ENCODE results near the gene DZIP1L.

DZIP1L gene

DNA sequence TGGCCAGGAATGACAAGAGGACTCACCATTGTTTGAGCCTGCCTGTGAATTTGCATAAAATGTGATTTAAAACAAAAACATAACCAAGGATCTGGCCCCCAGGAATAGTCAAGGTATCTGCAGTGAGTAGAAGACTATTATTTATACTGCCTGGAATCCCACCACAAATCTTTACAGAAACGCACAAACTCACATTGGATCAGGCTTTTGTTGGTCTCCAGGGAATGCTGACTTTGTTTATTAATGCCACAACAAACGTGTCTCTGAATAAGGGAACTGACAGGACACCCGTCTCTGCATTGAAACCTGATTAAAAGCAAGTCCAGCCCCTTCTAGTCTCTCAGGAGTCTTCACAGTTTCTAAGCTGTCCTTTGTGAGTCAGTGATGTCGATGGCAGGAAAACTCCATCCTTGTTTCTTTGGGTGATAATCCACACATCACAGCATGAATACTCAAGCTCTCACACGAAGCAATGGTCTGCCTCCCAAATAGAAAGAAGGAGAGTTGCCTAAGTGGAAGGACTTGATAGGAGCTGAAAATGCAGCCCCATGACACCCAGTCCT lies 67.7 kb downstream of the DZIP1L start:
- Histone ChIP-seq H3K27me3 (ENCODE audit: insufficient read depth, low read length) (no peaks in the 10 kb centered on the region), H3K9me3 (ENCODE audit: insufficient read depth, low read depth, low read length) (no peaks in the 10 kb centered on the region), H3K27ac (ENCODE audit: low read depth, low read length) (peak overlapping the region; percentile 36; the same call in 1 of the 2 replicates), H3K4me1 (ENCODE audit: insufficient read depth, low read length) (peaks cover 16% of the 10 kb centered on the region), H3K4me3 (ENCODE audit: low read length) (no peak overlapping the region), H3K9ac (ENCODE audit: low read depth, low read length) (no peak overlapping the region), H3K36me3 (ENCODE audit: insufficient read depth, low read length) (no peaks in the 10 kb centered on the region)
- 42% methylated on average over 4 of the region's 5 CpGs for WGBS

DNA sequence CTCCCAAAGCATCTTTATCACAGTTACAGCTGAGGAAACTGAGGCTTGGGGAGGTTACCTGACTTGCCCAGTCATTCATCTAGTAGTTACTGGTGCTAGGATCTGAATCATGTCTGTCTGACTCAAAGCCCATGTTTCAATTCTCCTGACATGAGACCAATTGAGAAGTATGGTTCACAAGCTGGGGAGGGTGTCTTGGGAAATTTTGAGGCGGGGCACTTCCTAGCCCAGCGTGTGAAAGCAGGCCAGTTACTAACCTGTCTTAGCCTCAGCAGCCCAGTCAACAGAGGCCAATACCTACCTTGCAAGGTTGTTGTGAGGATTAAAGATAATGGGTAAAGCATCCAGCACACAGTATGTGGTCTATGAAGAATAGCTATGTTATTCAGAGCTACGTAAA lies 68.5 kb downstream of the DZIP1L start:
- H3K9me3 ChIP-seq (ENCODE audit: insufficient read depth, low read depth, low read length), result no peaks in the 10 kb centered on the region
- no peaks in the 10 kb centered on the region for H3K36me3 ChIP-seq (ENCODE audit: insufficient read depth, low read length)
- peaks cover 16% of the 10 kb centered on the region for H3K4me1 ChIP-seq (ENCODE audit: insufficient read depth, low read length)
- 42% methylated on average over 3 of the region's 3 CpGs for WGBS
- no peaks in the 10 kb centered on the region for H3K27me3 ChIP-seq (ENCODE audit: insufficient read depth, low read length)
- no peak overlapping the region; the same call in 1 of the 2 replicates for H3K27ac ChIP-seq (ENCODE audit: low read depth, low read length)
- no peak overlapping the region for H3K4me3 ChIP-seq (ENCODE audit: low read length)
- H3K9ac ChIP-seq (ENCODE audit: low read depth, low read length), result no peak overlapping the region

DNA sequence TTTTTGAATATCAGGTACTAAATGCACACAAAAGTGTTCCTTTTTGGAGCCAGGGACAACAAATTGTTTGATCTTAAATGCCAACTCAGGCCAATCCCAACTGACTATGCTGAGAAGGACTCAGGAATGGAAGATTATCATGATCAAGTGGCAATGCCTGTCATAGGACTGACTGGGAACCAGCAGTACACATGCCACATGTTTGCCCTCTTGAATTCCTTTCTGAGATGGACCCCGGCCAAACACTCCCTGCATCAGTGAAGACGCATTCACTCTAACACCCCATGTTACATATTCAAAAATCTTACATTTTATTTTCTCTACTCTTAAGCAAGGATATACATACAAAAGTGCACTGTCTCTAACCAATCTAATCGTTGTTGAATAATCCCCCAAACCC lies 69.3 kb downstream of the DZIP1L start:
- Histone ChIP-seq H3K27ac (ENCODE audit: low read depth, low read length) (no peak overlapping the region), H3K4me1 (ENCODE audit: insufficient read depth, low read length) (peaks cover 16% of the 10 kb centered on the region), H3K4me3 (ENCODE audit: low read length) (no peak overlapping the region), H3K27me3 (ENCODE audit: insufficient read depth, low read length) (no peaks in the 10 kb centered on the region), H3K9me3 (ENCODE audit: insufficient read depth, low read depth, low read length) (no peaks in the 10 kb centered on the region), H3K9ac (ENCODE audit: low read depth, low read length) (no peak overlapping the region), H3K36me3 (ENCODE audit: insufficient read depth, low read length) (no peaks in the 10 kb centered on the region)
- WGBS, result 91% methylated on average over 3 of the region's 3 CpGs

DNA sequence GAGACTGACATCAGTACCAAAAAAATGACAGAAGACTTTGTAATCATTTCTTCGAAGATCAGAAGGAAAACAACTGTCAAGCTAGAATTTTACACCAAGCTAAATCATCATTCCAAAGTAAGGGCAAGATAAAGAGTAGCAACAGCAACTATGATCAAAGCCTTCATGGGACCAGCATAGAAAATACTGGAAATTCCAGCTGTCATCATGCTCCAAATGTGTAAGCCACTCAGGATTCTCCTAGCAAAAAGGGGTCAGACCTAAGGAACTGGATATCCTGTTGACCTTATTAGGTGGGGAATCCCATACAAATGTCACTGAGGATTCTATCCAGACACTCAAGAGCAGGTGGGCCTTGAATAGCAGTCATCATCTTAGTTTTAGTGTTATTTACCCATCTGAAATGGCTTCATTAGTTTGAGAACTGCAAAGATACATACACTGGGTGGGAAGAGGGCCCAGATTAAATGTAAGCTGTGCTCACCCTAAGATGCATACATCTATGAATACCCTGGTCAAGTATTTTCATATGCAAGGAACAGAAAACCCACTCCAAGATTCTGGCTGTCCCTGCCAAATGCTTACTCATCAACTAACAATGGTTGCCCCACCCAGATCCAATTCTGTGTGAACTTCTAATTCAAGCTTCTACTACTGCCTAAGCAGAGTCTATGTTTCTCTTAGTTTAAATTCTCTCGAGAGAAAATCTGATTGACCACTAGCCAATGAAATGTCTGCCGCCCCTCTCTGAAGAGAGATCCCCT lies 72.0 kb downstream of the DZIP1L start:
- Histone ChIP-seq H3K9me3 (ENCODE audit: insufficient read depth, low read depth, low read length) (no peaks in the 10 kb centered on the region), H3K27ac (ENCODE audit: low read depth, low read length) (no peak overlapping the region), H3K4me1 (ENCODE audit: insufficient read depth, low read length) (peaks cover 16% of the 10 kb centered on the region), H3K4me3 (ENCODE audit: low read length) (no peak overlapping the region), H3K27me3 (ENCODE audit: insufficient read depth, low read length) (no peaks in the 10 kb centered on the region), H3K9ac (ENCODE audit: low read depth, low read length) (no peak overlapping the region), H3K36me3 (ENCODE audit: insufficient read depth, low read length) (no peaks in the 10 kb centered on the region)
- WGBS, result 93% methylated on average over 3 of the region's 3 CpGs

DNA sequence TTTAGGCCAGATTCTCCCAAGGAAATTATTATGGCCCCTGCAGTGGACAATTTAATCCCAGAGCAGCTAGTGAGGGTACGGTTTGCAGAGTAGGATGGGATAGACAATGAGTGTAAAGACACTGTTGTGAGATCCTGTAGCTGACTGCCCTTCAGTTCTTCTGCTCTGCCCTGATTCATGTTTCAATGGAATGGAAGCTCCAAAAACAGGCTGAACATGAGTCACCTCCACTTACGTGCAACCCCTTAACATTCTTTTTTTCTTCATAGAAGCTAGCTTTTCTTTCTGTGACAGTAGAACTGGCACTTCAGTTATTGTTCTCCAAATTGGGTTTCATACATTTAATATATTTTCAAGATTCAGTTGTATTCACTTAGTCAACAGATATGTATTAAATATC lies 73.4 kb downstream of the DZIP1L start:
- 94% methylated on average over 2 of the region's 2 CpGs for WGBS
- H3K27ac ChIP-seq (ENCODE audit: low read depth, low read length), result no peak overlapping the region
- no peaks in the 10 kb centered on the region for H3K27me3 ChIP-seq (ENCODE audit: insufficient read depth, low read length)
- H3K4me1 ChIP-seq (ENCODE audit: insufficient read depth, low read length), result peaks cover 7% of the 10 kb centered on the region
- H3K36me3 ChIP-seq (ENCODE audit: insufficient read depth, low read length), result no peaks in the 10 kb centered on the region
- H3K9me3 ChIP-seq (ENCODE audit: insufficient read depth, low read depth, low read length), result no peaks in the 10 kb centered on the region
- H3K9ac ChIP-seq (ENCODE audit: low read depth, low read length), result no peak overlapping the region
- no peak overlapping the region for H3K4me3 ChIP-seq (ENCODE audit: low read length)

DNA sequence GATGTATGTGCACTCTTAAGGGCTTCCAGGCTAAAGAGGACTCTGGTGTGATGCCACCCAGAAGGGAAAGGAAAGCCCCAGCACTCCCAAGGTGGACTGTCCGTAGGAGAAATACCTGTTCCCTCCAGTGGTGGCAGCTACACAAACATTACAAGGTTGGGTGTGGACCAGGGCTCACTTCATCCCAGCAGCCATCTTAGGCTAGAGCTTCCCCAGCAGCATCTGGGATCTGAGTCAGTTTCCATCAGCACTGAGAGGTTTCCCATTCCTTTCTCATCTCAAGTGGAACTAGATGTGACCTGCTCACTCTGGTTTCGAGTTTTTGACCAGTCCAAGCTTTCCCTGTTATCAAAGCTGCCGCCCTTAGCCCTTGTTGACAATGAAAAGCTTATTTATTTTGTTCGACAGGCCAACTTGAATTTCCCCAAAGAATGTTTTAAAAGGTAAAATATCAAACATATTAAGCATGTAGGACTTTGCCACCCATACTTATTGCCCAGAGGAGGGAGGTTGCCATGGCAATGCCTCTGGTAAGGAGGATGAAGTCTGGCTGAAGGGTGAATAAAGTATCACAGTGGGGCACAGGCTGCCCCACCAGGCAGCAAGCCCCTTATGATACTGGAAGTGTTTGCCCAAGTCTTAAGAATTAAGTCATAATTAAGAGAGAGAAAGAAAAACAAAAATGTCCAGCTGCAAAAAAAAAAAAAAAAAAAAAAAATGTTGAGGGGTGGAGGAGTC lies 76.5 kb downstream of the DZIP1L start:
- Histone ChIP-seq H3K27me3 (ENCODE audit: insufficient read depth, low read length) (no peaks in the 10 kb centered on the region), H3K9ac (ENCODE audit: low read depth, low read length) (no peak overlapping the region)
- 94% methylated on average over 4 of the region's 4 CpGs for WGBS

DNA sequence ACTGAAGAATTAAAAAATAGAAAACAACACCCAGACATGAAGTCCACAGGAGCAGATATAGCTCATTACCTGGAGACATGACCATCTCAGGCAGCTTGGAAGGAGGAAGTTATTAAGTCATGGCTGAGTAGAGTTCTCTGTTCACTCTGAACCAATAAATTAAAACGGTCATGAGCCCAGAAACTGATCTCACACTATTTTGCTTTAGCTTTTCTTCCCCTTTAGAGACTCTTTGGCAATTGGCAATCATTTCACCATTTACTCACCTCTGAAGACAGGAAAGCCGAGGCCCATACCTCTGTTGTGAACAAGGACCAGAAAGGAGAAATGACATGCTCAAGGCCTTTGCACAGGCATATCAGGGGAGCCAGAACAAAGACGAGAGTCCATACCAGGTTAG lies 78.8 kb downstream of the DZIP1L start:
- Histone ChIP-seq H3K4me1 (ENCODE audit: insufficient read depth, low read length) (no peaks in the 10 kb centered on the region), H3K9me3 (ENCODE audit: insufficient read depth, low read depth, low read length) (no peaks in the 10 kb centered on the region), H3K9ac (ENCODE audit: low read depth, low read length) (no peak overlapping the region), H3K4me3 (ENCODE audit: low read length) (no peak overlapping the region), H3K27me3 (ENCODE audit: insufficient read depth, low read length) (no peaks in the 10 kb centered on the region), H3K27ac (ENCODE audit: low read depth, low read length) (no peak overlapping the region), H3K36me3 (ENCODE audit: insufficient read depth, low read length) (no peaks in the 10 kb centered on the region)
- WGBS, result 86% methylated on average over 3 of the region's 3 CpGs

More for the DNA sequence above, 76.5 kb downstream of the DZIP1L start:
- H3K4me3 ChIP-seq (ENCODE audit: low read length), result no peak overlapping the region
- H3K27ac ChIP-seq (ENCODE audit: low read depth, low read length), result no peak overlapping the region
- no peaks in the 10 kb centered on the region for H3K36me3 ChIP-seq (ENCODE audit: insufficient read depth, low read length)
- no peaks in the 10 kb centered on the region for H3K9me3 ChIP-seq (ENCODE audit: insufficient read depth, low read depth, low read length)
- H3K4me1 ChIP-seq (ENCODE audit: insufficient read depth, low read length), result no peaks in the 10 kb centered on the region

DNA sequence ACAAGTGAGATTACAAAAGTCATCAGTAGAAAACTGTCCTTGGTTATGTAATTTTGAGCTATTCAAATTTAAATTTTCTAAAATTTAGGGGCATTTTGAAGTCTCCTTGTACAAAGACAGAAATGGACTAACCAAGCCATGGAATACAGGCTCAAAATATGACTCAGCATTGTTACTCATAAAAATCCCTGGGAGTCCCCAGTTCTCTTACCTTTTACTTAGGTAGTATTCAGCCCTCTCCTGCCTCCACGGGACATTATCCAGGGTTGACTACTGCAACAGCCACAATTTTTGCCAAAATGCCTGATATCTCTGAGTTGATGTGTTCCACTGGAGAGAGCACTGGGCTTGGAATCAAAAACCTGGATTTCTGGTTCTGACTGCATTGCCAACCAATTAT lies 80.5 kb downstream of the DZIP1L start:
- no peak overlapping the region for H3K27ac ChIP-seq (ENCODE audit: low read depth, low read length)
- H3K4me1 ChIP-seq (ENCODE audit: insufficient read depth, low read length), result no peaks in the 10 kb centered on the region
- H3K27me3 ChIP-seq (ENCODE audit: insufficient read depth, low read length), result no peaks in the 10 kb centered on the region
- no peak overlapping the region for H3K9ac ChIP-seq (ENCODE audit: low read depth, low read length)
- WGBS, result 84% methylated on average over 1 of the region's 1 CpG
- H3K9me3 ChIP-seq (ENCODE audit: insufficient read depth, low read depth, low read length), result no peaks in the 10 kb centered on the region
- H3K4me3 ChIP-seq (ENCODE audit: low read length), result no peak overlapping the region
- H3K36me3 ChIP-seq (ENCODE audit: insufficient read depth, low read length), result no peaks in the 10 kb centered on the region

DNA sequence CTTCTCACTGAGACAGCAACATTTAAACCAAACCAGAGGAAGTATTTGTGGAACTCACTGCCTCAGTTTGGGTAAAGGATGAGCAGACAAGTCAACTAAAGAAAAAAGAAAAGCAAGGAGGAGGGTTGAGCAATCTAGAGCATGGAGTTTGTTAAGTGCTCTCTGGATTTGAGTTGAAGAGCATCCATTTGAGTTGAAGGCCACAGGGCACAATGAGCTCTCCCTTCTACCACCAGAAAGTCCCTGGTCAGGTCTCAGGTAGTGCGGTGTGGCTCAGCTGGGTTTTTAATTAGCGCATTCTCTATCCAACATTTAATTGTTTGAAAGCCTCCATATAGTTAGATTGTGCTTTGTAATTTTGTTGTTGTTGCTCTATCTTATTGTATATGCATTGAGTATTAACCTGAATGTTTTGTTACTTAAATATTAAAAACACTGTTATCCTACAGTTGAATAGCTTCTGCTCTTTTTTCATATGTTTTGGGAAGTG lies 82.2 kb downstream of the DZIP1L start:
- H3K36me3 ChIP-seq (ENCODE audit: insufficient read depth, low read length), result no peaks in the 10 kb centered on the region
- H3K9ac ChIP-seq (ENCODE audit: low read depth, low read length), result no peak overlapping the region
- no peaks in the 10 kb centered on the region for H3K4me1 ChIP-seq (ENCODE audit: insufficient read depth, low read length)
- H3K9me3 ChIP-seq (ENCODE audit: insufficient read depth, low read depth, low read length), result no peaks in the 10 kb centered on the region
- WGBS, result 100% methylated on average over 2 of the region's 2 CpGs
- no peaks in the 10 kb centered on the region for H3K27me3 ChIP-seq (ENCODE audit: insufficient read depth, low read length)
- no peak overlapping the region for H3K4me3 ChIP-seq (ENCODE audit: low read length)
- H3K27ac ChIP-seq (ENCODE audit: low read depth, low read length), result no peak overlapping the region

DNA sequence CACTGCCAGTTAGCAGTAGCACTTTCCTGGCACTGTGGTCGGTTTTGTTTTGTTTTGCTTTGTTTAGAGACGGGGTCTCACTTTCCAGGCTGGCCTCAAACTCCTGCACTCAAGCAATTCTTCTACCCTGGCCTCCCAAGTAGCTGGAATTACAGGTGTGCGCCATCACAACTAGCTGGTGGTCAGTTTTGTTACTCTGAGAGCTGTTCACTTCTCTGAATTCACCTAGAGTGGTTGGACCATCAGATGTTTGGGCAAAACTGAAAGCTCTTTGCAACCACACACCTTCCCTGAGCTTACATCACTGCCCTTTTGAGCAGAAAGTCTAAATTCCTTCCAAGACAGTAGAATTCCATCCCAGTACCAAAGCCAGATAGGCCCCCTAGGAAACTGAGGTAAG lies 82.8 kb downstream of the DZIP1L start:
- 91% methylated on average over 3 of the region's 3 CpGs for WGBS
- no peaks in the 10 kb centered on the region for H3K36me3 ChIP-seq (ENCODE audit: insufficient read depth, low read length)
- H3K9me3 ChIP-seq (ENCODE audit: insufficient read depth, low read depth, low read length), result no peaks in the 10 kb centered on the region

DNA sequence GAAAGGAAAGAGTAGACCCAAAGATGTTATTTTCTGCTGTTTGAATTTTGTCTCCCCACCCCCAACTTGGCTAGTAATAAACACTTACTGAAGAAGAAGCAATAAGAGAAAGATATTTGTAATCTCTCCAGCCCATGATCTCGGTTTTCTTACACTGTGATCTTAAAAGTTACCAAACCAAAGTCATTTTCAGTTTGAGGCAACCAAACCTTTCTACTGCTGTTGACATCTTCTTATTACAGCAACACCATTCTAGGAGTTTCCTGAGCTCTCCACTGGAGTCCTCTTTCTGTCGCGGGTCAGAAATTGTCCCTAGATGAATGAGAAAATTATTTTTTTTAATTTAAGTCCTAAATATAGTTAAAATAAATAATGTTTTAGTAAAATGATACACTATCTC lies 83.9 kb downstream of the DZIP1L start:
- Histone ChIP-seq H3K36me3 (ENCODE audit: insufficient read depth, low read length) (no peaks in the 10 kb centered on the region), H3K4me1 (ENCODE audit: insufficient read depth, low read length) (no peaks in the 10 kb centered on the region), H3K4me3 (ENCODE audit: low read length) (no peak overlapping the region), H3K27me3 (ENCODE audit: insufficient read depth, low read length) (no peaks in the 10 kb centered on the region), H3K9ac (ENCODE audit: low read depth, low read length) (no peak overlapping the region), H3K27ac (ENCODE audit: low read depth, low read length) (no peak overlapping the region), H3K9me3 (ENCODE audit: insufficient read depth, low read depth, low read length) (no peaks in the 10 kb centered on the region)
- WGBS, result 83% methylated on average over 1 of the region's 3 CpGs

More for the DNA sequence above, 82.8 kb downstream of the DZIP1L start:
- Histone ChIP-seq H3K4me1 (ENCODE audit: insufficient read depth, low read length) (no peaks in the 10 kb centered on the region), H3K27me3 (ENCODE audit: insufficient read depth, low read length) (no peaks in the 10 kb centered on the region), H3K4me3 (ENCODE audit: low read length) (no peak overlapping the region), H3K27ac (ENCODE audit: low read depth, low read length) (no peak overlapping the region), H3K9ac (ENCODE audit: low read depth, low read length) (no peak overlapping the region)

Data from HUES64 (cell line).